Right cardiac atrium (tissue), 5 donors: ENCODE data around the gene SIK2. TPM values are rescaled to one million over a fixed set of nuclear protein-coding genes. Genes with fewer than 3 reads are reported as not detected.

Experiments used
- ATAC-seq, 2 donors: fragments of 200-7000 bp; cut with Tn5 transposase; one replicate each; pipeline versions ENCODE4 v1.8.0 to v1.9.1; 2020; ENCODE audit warnings: moderate library complexity in 2 of 2, mild to moderate bottlenecking in 1 of 2
- DNase-seq, 3 donors: peaks; one replicate each; pipeline ENCODE4 v3.0.0-alpha.2; 2020
- H3K27ac ChIP-seq: one replicate; pipeline ENCODE4 v1.5.1; 2013; ENCODE audit warnings: mild to moderate bottlenecking, low read length, control low read depth, moderate library complexity
- H3K27me3 ChIP-seq: one replicate; pipeline ENCODE4 v1.6.1; 2013; ENCODE audit not compliant: control insufficient read depth, insufficient read depth
- H3K4me1 ChIP-seq: one replicate; pipeline ENCODE4 v1.6.1; 2013; ENCODE audit warnings: low read length; ENCODE audit not compliant: control insufficient read depth, insufficient read depth
- H3K4me3 ChIP-seq: one replicate; pipeline ENCODE4 v1.5.1; 2013; ENCODE audit warnings: low read length, control low read depth
- H3K9me3 ChIP-seq: one replicate; pipeline ENCODE4 v1.6.1; 2013; ENCODE audit warnings: low read length; ENCODE audit not compliant: control insufficient read depth
- WGBS: extraction: QIAGEN DNeasy Blood & Tissue Kit; methylation state at CpG from one replicate; pipeline ENCODE4 v1.1.7; 2013; 5-methylcytosine and 5-hydroxymethylcytosine counted together
- intact Hi-C, 4 donors: fragments of 100-400 bp; cut with DNase I; formaldehyde crosslinking; loops; one replicate each; pipeline versions ENCODE4 v1.11.0 to v1.14.0; 2022 to 2023
- polyA plus RNA-seq: library from polyadenylated mRNA; stranded (reverse); fragments of 200-250 nt; gene quantifications from one replicate; pipeline ENCODE4 v1.2.3, GENCODE V29; 2013
- total RNA-seq, 4 donors: library from RNA; stranded (reverse); fragmentation: NEBNext Ultra II Directional; extraction: Animal tissue kit (Norgen Biotek cat#: 25700); gene quantifications; one replicate each; pipeline ENCODE4 v1.2.1, GENCODE V29; 2021
- donor health status: healthy with polysubstance abuse.
- donor health status: DM: no; HTN: yes; CAD: no.
- donor health status: DM: no; HTN: no; CAD: no.
- donor health status: DM: no; HTN: yes; CAD: no; lungs with severe emphysema.
- donor health status: DM: yes; HTN: yes; CAD: no.

Gene SIK2
- total and polyA plus RNA-seq, 5 donors = 7.4 to 51.7 (median 21.5) TPM

- Histone ChIP-seq H3K27me3 (no peaks in the 10 kb centered on the region), H3K9me3 (no peaks in the 10 kb centered on the region), H3K4me1 (peaks cover 42% of the 10 kb centered on the region), H3K4me3 (no peak overlapping the region), H3K27ac (peak overlapping the region; percentile 65)
- DNase-seq = peak in 1 of 3 donors; percentile 67
- peak; percentile 5 to 16 for ATAC-seq
- 28% methylated on average over 14 of the region's 14 CpGs for WGBS
- intact Hi-C loops = no loop called here
Observed at GRCh38 chr11:111737444-111738210, 135.4 kb downstream of the SIK2 start.

GRCh38 chr11:111739299-111739698, 137.1 kb downstream of the SIK2 start:
- no peak for DNase-seq
- 90% methylated on average over 2 of the region's 2 CpGs for WGBS
- intact Hi-C loops = no loop called here

DNA sequence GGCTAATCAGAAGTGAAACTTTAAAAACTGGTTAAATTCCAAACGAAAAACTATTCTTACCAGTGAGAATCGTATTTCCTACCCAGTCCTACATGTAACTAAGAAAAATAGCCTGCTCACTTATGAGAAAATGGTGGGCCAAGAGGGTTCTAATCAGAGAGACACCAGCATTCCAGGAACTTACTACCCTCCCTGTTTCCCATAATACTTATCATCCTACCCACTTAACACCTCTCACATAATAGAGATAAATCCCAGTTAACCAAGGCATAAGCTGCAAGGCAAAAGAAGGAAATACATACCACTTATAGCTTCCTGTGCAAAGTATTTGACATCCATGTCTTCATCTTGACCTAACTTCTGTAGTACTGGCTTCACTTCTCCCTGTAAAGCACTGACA, 139.5 kb downstream of the SIK2 start:
- no peaks in the 10 kb centered on the region for H3K9me3 ChIP-seq
- 57% methylated on average over 2 of the region's 2 CpGs for WGBS

More at GRCh38 chr11:111739299-111739698, 137.1 kb downstream of the SIK2 start:
- Histone ChIP-seq H3K27me3 (no peaks in the 10 kb centered on the region), H3K4me1 (peaks cover 27% of the 10 kb centered on the region), H3K4me3 (no peak overlapping the region), H3K27ac (no peak overlapping the region), H3K9me3 (no peaks in the 10 kb centered on the region)
- no peak for ATAC-seq

DNA sequence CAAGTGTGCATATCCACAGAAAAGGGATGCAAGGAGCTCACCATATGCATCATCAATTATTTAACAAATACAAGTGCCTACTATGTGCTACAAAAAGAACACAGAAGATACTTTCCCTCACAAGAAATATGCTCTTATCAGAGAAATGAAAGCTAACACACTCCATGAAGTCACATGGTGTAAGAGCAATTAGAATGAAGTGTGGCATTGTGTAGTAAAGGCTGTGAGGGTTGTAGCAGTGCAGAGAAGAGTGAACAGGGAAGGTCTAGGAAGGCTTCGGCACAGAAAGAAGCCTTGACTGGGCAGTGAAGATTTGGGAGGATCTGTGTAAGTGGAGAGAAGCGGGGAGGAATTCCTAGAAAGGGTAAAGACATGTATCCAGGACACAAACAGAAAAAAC, 141.5 kb downstream of the SIK2 start:
- no peak overlapping the region for H3K27ac ChIP-seq
- H3K9me3 ChIP-seq = no peaks in the 10 kb centered on the region
- ATAC-seq = no peak
- H3K4me1 ChIP-seq = no peaks in the 10 kb centered on the region
- WGBS = 94% methylated on average over 2 of the region's 2 CpGs
- no peak overlapping the region for H3K4me3 ChIP-seq
- no peaks in the 10 kb centered on the region for H3K27me3 ChIP-seq
- no peak for DNase-seq
- intact Hi-C loops = no loop called here

More for the DNA sequence above, 139.5 kb downstream of the SIK2 start:
- Histone ChIP-seq H3K27ac (no peak overlapping the region), H3K27me3 (no peaks in the 10 kb centered on the region), H3K4me3 (no peak overlapping the region), H3K4me1 (peaks cover 13% of the 10 kb centered on the region)
- ATAC-seq (no peak), DNase-seq (no peak)
- intact Hi-C loops = no loop called here

DNA sequence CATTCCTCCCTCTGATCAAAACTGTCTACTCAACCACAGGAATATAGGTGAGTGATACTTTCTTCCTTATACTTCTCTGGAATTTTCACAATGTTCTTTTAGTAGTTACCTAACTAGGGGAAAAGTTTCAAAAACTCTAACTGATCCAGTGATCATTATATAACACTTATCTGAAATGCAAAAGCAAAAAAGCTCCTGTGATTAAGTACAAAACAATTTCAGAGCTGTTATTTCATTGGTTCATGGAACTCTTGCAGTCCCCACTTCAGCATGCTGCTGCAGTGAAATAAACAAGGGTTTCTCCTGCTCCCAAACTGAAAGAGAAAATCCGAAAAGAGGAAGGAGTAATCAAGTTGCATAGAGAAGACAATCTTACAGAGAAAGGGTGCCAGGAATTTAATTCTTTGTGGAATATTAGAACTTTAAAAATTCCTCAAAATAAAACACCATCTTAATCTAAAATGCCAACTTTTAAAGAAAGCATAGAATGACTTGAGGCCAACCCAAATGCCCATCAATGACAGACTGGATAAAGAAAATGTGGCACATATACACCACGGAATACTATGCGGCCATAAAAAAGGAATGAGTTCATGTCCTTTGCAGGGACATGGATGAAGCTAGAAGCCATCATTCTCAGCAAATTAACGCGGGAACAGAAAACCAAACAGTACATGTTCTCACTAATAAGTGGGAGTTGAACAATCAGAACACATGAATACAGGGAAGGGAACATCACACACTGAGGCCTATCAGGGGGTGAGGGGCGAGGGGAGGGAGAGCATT, 143.7 kb downstream of the SIK2 start:
- no peak overlapping the region for H3K27ac ChIP-seq
- 89% methylated on average over 6 of the region's 6 CpGs for WGBS
- no peak for DNase-seq
- ATAC-seq = no peak
- no peak overlapping the region for H3K4me3 ChIP-seq
- H3K27me3 ChIP-seq = no peaks in the 10 kb centered on the region
- H3K4me1 ChIP-seq = no peaks in the 10 kb centered on the region
- intact Hi-C loops = no loop called here
- no peaks in the 10 kb centered on the region for H3K9me3 ChIP-seq

DNA sequence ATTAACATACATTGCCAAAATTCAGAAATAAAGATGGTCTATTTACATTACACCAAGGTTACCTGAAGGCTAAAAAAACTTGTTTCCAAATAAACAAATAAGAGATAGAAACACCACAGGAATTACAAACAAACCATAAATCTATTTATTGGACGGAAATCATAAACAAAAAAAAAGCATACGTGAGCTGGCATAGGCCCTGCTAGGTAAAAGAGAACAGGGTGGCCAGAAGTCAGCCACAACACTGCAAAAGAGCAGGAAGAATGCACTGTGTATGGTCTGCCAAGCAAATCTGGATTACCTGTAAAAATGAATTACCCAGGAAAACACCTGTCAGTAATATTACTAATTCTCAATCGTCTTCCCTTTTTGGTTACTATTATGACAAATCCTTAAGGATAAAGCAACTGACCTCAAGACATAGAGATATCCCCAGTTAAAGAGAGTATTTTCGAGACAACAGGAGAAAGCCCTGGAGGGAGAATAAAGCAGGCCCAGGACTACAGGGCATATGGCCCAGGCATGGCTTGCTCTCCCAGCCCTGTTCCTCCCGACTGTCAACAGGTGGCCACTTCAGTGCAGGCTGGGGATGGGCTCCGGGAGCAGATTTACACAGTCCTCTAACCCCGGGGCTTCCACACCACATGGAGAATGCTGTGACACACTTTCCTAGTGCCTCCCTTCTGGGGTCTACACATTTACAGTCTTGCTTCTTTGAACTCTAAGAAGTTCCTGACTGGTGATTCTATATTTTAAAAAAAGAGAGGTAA, 146.0 kb downstream of the SIK2 start:
- no peaks in the 10 kb centered on the region for H3K27me3 ChIP-seq
- no peak overlapping the region for H3K27ac ChIP-seq
- WGBS = 79% methylated on average over 7 of the region's 7 CpGs
- ATAC-seq (peak in 1 of 2 donors; percentile 37), DNase-seq (no peak)
- H3K4me1 ChIP-seq = no peaks in the 10 kb centered on the region
- H3K4me3 ChIP-seq = no peak overlapping the region
- intact Hi-C loops = no loop called here
- H3K9me3 ChIP-seq = no peaks in the 10 kb centered on the region

GRCh38 chr11:111749646-111750045, 147.4 kb downstream of the SIK2 start:
- no peak for DNase-seq
- no peak overlapping the region for H3K27ac ChIP-seq
- H3K4me1 ChIP-seq = no peaks in the 10 kb centered on the region
- no peak overlapping the region for H3K4me3 ChIP-seq
- no peak for ATAC-seq
- H3K27me3 ChIP-seq = no peaks in the 10 kb centered on the region
- H3K9me3 ChIP-seq = no peaks in the 10 kb centered on the region
- intact Hi-C loops = no loop called here

GRCh38 chr11:111756097-111756496, 153.8 kb downstream of the SIK2 start:
- intact Hi-C loops = loop anchor here in 1 of 4 donors (5.0 kb wide), 1 partner anchor 34 kb away; no protein-coding TSS in a partner anchor
- peaks cover 2% of the 10 kb centered on the region for H3K4me1 ChIP-seq
- H3K4me3 ChIP-seq = no peak overlapping the region
- no peak overlapping the region for H3K27ac ChIP-seq
- 98% methylated on average over 6 of the region's 6 CpGs for WGBS
- H3K9me3 ChIP-seq = no peaks in the 10 kb centered on the region
- no peak for DNase-seq
- no peaks in the 10 kb centered on the region for H3K27me3 ChIP-seq
- ATAC-seq = no peak

DNA sequence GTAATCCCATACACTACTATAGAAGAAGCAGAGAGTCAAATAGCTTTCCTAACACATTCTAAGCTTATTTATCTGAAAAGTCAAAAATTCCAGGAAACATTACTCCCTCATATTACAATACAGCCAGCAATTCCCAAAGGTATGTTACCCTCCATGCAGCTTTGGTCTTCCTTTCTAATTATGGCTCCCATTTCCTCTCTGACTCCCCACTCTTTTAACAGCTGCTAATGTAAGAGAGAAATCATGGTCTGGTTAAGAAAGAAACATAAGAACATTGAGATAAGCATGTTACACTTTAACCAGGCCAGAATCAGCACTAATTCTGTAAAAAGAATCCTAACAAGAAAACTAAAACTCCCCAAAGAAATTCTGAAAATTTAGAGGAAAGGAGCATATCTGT, 157.1 kb downstream of the SIK2 start:
- intact Hi-C loops = loop anchor here in 1 of 4 donors (5.0 kb wide), 1 partner anchor 37 kb away; no protein-coding TSS in a partner anchor
- Histone ChIP-seq H3K4me3 (no peak overlapping the region), H3K9me3 (no peaks in the 10 kb centered on the region), H3K4me1 (peaks cover 2% of the 10 kb centered on the region), H3K27me3 (no peaks in the 10 kb centered on the region), H3K27ac (no peak overlapping the region)
- peak in 1 of 2 donors; percentile 45 for ATAC-seq
- DNase-seq = no peak

DNA sequence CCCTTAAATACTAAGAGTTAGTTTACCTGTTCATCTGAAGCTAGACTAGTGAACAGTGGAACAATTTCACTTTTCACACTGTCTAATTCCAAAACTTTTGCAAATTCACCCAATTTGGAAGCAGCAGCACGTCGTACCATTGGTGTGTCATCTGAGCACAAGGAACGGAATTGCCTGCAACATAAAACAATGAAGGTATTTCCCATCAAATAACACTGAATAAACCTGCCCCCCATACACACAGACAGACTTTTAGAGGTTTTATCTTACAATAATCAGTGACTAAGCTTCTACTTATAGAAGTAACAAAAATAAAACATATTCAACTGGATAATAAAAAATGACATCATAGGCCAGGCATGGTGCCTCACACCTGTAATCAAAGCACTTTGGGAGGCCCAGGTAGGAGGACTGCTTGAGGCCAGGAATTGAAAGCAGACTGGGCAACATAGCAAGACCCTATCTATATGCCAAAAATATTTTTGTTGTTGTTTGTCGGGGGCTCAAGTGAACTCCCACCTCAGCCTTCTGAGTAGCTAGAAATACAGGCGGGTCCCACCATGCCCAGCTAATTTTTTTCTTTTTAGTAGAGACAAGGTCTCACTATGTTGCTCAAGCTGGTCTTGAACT, 157.6 kb downstream of the SIK2 start:
- Histone ChIP-seq H3K27ac (no peak overlapping the region), H3K27me3 (no peaks in the 10 kb centered on the region), H3K9me3 (no peaks in the 10 kb centered on the region), H3K4me3 (no peak overlapping the region), H3K4me1 (peaks cover 4% of the 10 kb centered on the region)
- no peak for DNase-seq
- WGBS = 57% methylated on average over 5 of the region's 5 CpGs
- intact Hi-C loops = loop anchor here in 1 of 4 donors (5.0 kb wide), 1 partner anchor 38 kb away; no protein-coding TSS in a partner anchor
- no peak for ATAC-seq
